PFSK-1 (cell line): ENCODE data around the gene PFDN6.

ENCODE experiments used
- POLR2AphosphoS5 ChIP-seq: IDR thresholded peaks from 2 replicates; pipeline ENCODE4 v1.6.1; 2012; ENCODE audit warnings: low read depth, mild to moderate bottlenecking, control low read depth, low read length, moderate library complexity
- TAF1 ChIP-seq: IDR thresholded peaks from 2 replicates; pipeline ENCODE4 v1.6.1; 2012; ENCODE audit warnings: low read length, control low read depth, borderline replicate concordance; ENCODE audit not compliant: insufficient read depth
- TF ChIP-seq, protein P1 (sequence below), 2 experiments: IDR thresholded peaks; 2 replicates each; pipeline versions ENCODE4 v1.6.1 to v1.8.0; 2011 to 2012; ENCODE audit warnings: low read depth in 2 of 2, low read length in 2 of 2, control low read depth in 1 of 2, inconsistent platforms in 1 of 2, mild to moderate bottlenecking in 1 of 2, moderate library complexity in 1 of 2; ENCODE audit not compliant: insufficient read depth in 1 of 2

DNA sequence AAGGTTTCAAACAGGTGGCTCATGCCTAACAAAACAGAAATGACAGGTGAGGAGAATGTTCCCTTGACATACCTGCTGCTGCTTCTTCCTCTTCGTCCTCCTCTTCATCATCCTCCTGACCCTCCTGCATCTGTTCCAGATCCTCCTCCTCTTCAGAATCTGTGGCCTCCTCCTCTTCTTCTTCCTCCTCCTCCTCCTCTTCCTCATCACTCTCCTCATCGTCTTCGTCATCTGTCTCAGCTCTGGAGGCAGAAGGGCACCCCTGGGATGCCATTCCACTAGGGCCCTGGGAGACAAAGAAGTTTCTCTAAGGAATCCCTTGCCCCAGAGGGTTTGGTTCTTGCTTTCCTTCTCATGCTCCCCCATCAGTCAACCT lies 30.5 kb downstream of the PFDN6 start:
- TF ChIP-seq, protein P1, sequence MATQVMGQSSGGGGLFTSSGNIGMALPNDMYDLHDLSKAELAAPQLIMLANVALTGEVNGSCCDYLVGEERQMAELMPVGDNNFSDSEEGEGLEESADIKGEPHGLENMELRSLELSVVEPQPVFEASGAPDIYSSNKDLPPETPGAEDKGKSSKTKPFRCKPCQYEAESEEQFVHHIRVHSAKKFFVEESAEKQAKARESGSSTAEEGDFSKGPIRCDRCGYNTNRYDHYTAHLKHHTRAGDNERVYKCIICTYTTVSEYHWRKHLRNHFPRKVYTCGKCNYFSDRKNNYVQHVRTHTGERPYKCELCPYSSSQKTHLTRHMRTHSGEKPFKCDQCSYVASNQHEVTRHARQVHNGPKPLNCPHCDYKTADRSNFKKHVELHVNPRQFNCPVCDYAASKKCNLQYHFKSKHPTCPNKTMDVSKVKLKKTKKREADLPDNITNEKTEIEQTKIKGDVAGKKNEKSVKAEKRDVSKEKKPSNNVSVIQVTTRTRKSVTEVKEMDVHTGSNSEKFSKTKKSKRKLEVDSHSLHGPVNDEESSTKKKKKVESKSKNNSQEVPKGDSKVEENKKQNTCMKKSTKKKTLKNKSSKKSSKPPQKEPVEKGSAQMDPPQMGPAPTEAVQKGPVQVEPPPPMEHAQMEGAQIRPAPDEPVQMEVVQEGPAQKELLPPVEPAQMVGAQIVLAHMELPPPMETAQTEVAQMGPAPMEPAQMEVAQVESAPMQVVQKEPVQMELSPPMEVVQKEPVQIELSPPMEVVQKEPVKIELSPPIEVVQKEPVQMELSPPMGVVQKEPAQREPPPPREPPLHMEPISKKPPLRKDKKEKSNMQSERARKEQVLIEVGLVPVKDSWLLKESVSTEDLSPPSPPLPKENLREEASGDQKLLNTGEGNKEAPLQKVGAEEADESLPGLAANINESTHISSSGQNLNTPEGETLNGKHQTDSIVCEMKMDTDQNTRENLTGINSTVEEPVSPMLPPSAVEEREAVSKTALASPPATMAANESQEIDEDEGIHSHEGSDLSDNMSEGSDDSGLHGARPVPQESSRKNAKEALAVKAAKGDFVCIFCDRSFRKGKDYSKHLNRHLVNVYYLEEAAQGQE (IDR thresholded peaks at IDR 0.05; ENCODE audit: insufficient read depth in 1 of 2, low read depth in 2 of 2, low read length in 2 of 2): no peak
- TF ChIP-seq POLR2AphosphoS5 (no peak), TAF1 (no peak)
